Left lung (tissue), 10 donors: Measurements from ENCODE around the gene CALM1. TPM values are rescaled to one million over a fixed set of nuclear protein-coding genes. Genes with fewer than 3 reads are reported as not detected.
A peak's percentile ranks its signal among the peaks of the same experiment; 100 is the strongest.

ENCODE experiments used
- ATAC-seq: fragments of 200-7000 bp; cut with Tn5 transposase; one replicate; pipeline ENCODE4 v1.9.1; 2020; ENCODE audit warnings: moderate library complexity
- DNase-seq, 4 donors: peaks; one replicate each; pipeline ENCODE4 v3.0.0-alpha.2; 2013 to 2020
- H3K27ac ChIP-seq, 2 donors: fragments of 200-600 bp; sonication (generic) in 1 of 2; one replicate each; pipeline versions ENCODE4 v1.5.0 to v1.8.0; 2020 to 2021
- H3K27me3 ChIP-seq, 2 donors: fragments of 200-600 bp; sonication (generic) in 1 of 2; one replicate each; pipeline versions ENCODE4 v1.5.0 to v1.8.0; 2020 to 2021
- H3K36me3 ChIP-seq, 2 donors: fragments of 200-600 bp; sonication (generic) in 1 of 2; one replicate each; pipeline versions ENCODE4 v1.5.0 to v1.8.0; 2020 to 2021
- H3K4me1 ChIP-seq, 2 donors: fragments of 200-600 bp; one replicate each; pipeline ENCODE4 v1.8.0; 2021
- H3K4me3 ChIP-seq, 2 donors: fragments of 200-600 bp; sonication (generic) in 1 of 2; one replicate each; pipeline versions ENCODE4 v1.5.0 to v1.8.0; 2020 to 2021; ENCODE audit warnings: mild to moderate bottlenecking in 1 of 2
- H3K9me3 ChIP-seq, 2 donors: fragments of 200-600 bp; sonication (generic) in 1 of 2; one replicate each; pipeline versions ENCODE4 v1.5.0 to v1.8.0; 2020 to 2021
- CTCF ChIP-seq, 2 donors: fragments of 200-600 bp; sonication (generic) in 1 of 2; IDR thresholded peaks; one replicate each; pipeline versions ENCODE4 v1.5.0 to v1.8.0; 2021; ENCODE audit warnings: antibody characterized with exemption in 2 of 2
- intact Hi-C, 2 donors: fragments of 100-400 bp; cut with DNase I; formaldehyde crosslinking; loops; one replicate each; pipeline versions ENCODE4 v1.11.2 to v1.14.2; 2022
- polyA plus RNA-seq, 6 donors: library from polyadenylated mRNA; unstranded; fragments of 120-200 nt; gene quantifications; one replicate each; pipeline ENCODE4 v1.2.1, GENCODE V29; 2013; ENCODE audit not compliant: insufficient read length in 6 of 6
- total RNA-seq, 2 donors: library from RNA; stranded (reverse); fragmentation: NEBNext Ultra II Directional; extraction: Animal tissue kit (Norgen Biotek cat#: 25700); gene quantifications; one replicate each; pipeline ENCODE4 v1.2.1, GENCODE V29; 2021
- donor health status: DM: no; HTN: yes; CAD: no.
- donor health status: DM: no; HTN: no; CAD: no.

Gene CALM1
- total and polyA plus RNA-seq, 8 donors: 553 to 767 (median 654) TPM

GRCh38 chr14:90443161-90444076 is 46.6 kb downstream of the CALM1 start:
- H3K27me3 ChIP-seq: no peaks in the 10 kb centered on the region

GRCh38 chr14:90444077-90444696 is 47.4 kb downstream of the CALM1 start:
- H3K4me1 ChIP-seq: no peaks in the 10 kb centered on the region
- peak in 3 of 4 donors; percentile 71 to 86 (median 86) for DNase-seq
- ATAC-seq: peak; percentile 96
- H3K4me3 ChIP-seq: no peak overlapping the region
- H3K27ac ChIP-seq: peak overlapping the region; percentile 28 to 39
- peaks cover 0 to 13% of the 10 kb centered on the region in 2 donors for H3K9me3 ChIP-seq
- intact Hi-C loops: no loop called here
- no peaks in the 10 kb centered on the region for H3K27me3 ChIP-seq
- TF ChIP-seq CTCF (IDR thresholded peaks at IDR 0.05): no peak
- H3K36me3 ChIP-seq: no peaks in the 10 kb centered on the region

More at GRCh38 chr14:90443161-90444076, 46.6 kb downstream of the CALM1 start:
- H3K4me1 ChIP-seq: no peaks in the 10 kb centered on the region
- H3K9me3 ChIP-seq: peaks cover 0 to 13% of the 10 kb centered on the region in 2 donors
- DNase-seq (no peak), ATAC-seq (no peak)
- no peaks in the 10 kb centered on the region for H3K36me3 ChIP-seq
- no peak for TF ChIP-seq CTCF (IDR thresholded peaks at IDR 0.05)
- H3K4me3 ChIP-seq: no peak overlapping the region
- intact Hi-C loops: no loop called here
- peak overlapping the region; percentile 28 to 39 for H3K27ac ChIP-seq

- no peak for DNase-seq
- TF ChIP-seq CTCF (IDR thresholded peaks at IDR 0.05): no peak
- Histone ChIP-seq H3K27ac (no peak overlapping the region), H3K27me3 (no peaks in the 10 kb centered on the region), H3K4me1 (no peaks in the 10 kb centered on the region), H3K9me3 (peaks cover 0 to 13% of the 10 kb centered on the region in 2 donors), H3K4me3 (no peak overlapping the region), H3K36me3 (no peaks in the 10 kb centered on the region)
- no peak for ATAC-seq
- intact Hi-C loops: no loop called here
These were observed 48.2 kb downstream of the CALM1 start for GRCh38 chr14:90445011-90445410.

- no peak for TF ChIP-seq CTCF (IDR thresholded peaks at IDR 0.05)
- Histone ChIP-seq H3K4me3 (no peak overlapping the region), H3K4me1 (no peaks in the 10 kb centered on the region), H3K27me3 (no peaks in the 10 kb centered on the region), H3K27ac (no peak overlapping the region), H3K9me3 (peaks cover 0 to 13% of the 10 kb centered on the region in 2 donors), H3K36me3 (no peaks in the 10 kb centered on the region)
- no peak for ATAC-seq
- no peak for DNase-seq
- intact Hi-C loops: no loop called here
These were observed 49.6 kb downstream of the CALM1 start for GRCh38 chr14:90446405-90446804.
